ENCODE data around the gene MRRF.

GRCh38 chr9:122297512-122297911, 32.8 kb downstream of the MRRF start:
- TF ChIP-seq, protein P1, sequence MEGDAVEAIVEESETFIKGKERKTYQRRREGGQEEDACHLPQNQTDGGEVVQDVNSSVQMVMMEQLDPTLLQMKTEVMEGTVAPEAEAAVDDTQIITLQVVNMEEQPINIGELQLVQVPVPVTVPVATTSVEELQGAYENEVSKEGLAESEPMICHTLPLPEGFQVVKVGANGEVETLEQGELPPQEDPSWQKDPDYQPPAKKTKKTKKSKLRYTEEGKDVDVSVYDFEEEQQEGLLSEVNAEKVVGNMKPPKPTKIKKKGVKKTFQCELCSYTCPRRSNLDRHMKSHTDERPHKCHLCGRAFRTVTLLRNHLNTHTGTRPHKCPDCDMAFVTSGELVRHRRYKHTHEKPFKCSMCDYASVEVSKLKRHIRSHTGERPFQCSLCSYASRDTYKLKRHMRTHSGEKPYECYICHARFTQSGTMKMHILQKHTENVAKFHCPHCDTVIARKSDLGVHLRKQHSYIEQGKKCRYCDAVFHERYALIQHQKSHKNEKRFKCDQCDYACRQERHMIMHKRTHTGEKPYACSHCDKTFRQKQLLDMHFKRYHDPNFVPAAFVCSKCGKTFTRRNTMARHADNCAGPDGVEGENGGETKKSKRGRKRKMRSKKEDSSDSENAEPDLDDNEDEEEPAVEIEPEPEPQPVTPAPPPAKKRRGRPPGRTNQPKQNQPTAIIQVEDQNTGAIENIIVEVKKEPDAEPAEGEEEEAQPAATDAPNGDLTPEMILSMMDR (optimal IDR thresholded peaks at IDR 0.05 in 1 of 3, IDR thresholded peaks at IDR 0.05 in 1 of 3, conservative IDR thresholded peaks at IDR 0.05 in 1 of 3; ENCODE audit: extremely low read depth in 1 of 3, insufficient read depth in 2 of 3, low read length in 3 of 3) = no peak
- no peak for TF ChIP-seq EZH2 (IDR thresholded peaks at IDR 0.05; ENCODE audit: low read length)

Measured in keratinocyte (primary cell).